ENCODE results near the gene MRNIP. TPM values are rescaled to one million over a fixed set of nuclear protein-coding genes. Genes with fewer than 3 reads are reported as not detected.
"Not testable (repeated sequence)": the region's sequence is repeated elsewhere in the genome, so short reads cannot be mapped to it uniquely, and the experiment has no call there.

MRNIP gene
- total RNA-seq, 3 donors from 2014 or later, result 14.9 to 16.1 (median 16.0) TPM

DNA sequence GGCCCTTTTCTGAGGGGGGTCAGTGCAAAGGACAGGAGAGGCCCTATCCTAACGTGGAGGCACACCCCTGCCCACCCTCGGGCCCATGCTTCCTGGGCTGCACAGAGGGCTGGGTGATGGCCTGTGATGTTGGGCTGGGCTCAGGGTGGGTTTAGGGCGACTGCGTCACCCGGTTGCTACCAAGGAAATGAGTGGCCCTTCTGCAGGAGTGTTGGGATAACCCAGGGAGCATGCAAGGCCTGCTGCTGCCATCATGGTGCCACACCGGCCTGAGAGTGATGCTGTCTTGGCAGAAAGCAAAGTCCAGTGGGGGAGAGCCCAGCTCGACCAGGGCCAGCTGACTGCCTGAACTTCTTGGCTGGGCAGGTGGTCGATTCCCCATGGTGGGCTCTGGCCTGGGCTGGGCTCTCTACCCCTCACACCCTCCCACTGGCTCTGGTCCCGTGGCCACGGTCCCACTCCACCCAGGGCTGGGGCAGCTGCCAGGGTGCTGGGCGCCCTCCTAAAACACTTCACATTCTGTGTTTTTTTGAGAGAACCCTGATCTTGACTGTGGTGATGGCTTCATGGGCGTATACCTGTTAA lies 21.5 kb upstream of the MRNIP start:
- Mint-ChIP-seq H3K9me3 (peaks cover 11% of the 10 kb centered on the region), H3K27me3 (ENCODE audit: low read depth) (no peaks in the 10 kb centered on the region), H3K36me3 (ENCODE audit: insufficient read depth) (peaks cover 37% of the 10 kb centered on the region), H3K4me1 (ENCODE audit: low read depth) (no peaks in the 10 kb centered on the region), H3K4me3 (no peak overlapping the region)
- ATAC-seq (no peak), DNase-seq (no peak)

GRCh38 chr5:179879690-179880010 lies 21.0 kb upstream of the MRNIP start:
- no peaks in the 10 kb centered on the region for H3K4me1 Mint-ChIP-seq (ENCODE audit: low read depth)
- H3K36me3 Mint-ChIP-seq (ENCODE audit: insufficient read depth), result peaks cover 34% of the 10 kb centered on the region
- ATAC-seq (no peak), DNase-seq (no peak)
- no peak overlapping the region for H3K4me3 Mint-ChIP-seq
- H3K9me3 Mint-ChIP-seq, result peaks cover 7% of the 10 kb centered on the region
- no peaks in the 10 kb centered on the region for H3K27me3 Mint-ChIP-seq (ENCODE audit: low read depth)

DNA sequence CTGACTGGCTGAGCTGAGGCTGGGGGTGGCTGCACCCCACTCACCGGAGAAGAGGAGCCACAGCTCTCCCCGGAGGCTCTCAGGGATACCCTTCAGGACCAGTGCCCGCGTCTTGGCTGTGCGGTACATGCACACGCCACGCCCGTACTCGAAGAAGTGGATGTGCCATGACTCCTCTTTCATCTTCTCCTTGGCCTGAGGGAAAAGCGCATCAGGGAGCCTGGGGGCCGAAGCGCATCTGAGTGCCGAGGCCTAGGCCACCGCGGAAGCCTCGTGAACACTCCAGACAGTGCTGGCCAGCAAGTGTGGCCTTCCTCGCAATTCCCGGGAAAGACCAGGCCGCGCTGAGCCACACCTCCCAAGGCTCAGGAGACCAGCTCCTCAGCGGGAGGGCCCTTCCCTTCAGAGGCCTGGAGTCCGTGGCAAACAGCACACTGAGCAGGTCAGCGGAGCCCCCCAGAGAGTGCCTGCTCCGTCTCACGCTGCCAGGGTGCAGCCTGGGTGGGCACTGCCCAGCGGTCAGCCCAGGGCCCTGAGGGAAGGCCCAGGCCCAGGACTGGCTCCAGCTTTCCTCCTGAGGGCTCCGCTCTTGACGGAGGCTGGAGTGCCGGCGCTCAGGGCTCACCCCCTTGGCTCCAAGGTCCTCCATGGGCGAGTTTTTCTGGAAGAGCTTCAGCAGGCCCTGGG lies 20.5 kb upstream of the MRNIP start:
- peaks cover 7% of the 10 kb centered on the region for H3K9me3 Mint-ChIP-seq
- DNase-seq (no peak), ATAC-seq (no peak)
- H3K4me3 Mint-ChIP-seq, result no peak overlapping the region
- H3K4me1 Mint-ChIP-seq (ENCODE audit: low read depth), result no peaks in the 10 kb centered on the region
- H3K36me3 Mint-ChIP-seq (ENCODE audit: insufficient read depth), result peaks cover 29% of the 10 kb centered on the region
- H3K27me3 Mint-ChIP-seq (ENCODE audit: low read depth), result no peaks in the 10 kb centered on the region

DNA sequence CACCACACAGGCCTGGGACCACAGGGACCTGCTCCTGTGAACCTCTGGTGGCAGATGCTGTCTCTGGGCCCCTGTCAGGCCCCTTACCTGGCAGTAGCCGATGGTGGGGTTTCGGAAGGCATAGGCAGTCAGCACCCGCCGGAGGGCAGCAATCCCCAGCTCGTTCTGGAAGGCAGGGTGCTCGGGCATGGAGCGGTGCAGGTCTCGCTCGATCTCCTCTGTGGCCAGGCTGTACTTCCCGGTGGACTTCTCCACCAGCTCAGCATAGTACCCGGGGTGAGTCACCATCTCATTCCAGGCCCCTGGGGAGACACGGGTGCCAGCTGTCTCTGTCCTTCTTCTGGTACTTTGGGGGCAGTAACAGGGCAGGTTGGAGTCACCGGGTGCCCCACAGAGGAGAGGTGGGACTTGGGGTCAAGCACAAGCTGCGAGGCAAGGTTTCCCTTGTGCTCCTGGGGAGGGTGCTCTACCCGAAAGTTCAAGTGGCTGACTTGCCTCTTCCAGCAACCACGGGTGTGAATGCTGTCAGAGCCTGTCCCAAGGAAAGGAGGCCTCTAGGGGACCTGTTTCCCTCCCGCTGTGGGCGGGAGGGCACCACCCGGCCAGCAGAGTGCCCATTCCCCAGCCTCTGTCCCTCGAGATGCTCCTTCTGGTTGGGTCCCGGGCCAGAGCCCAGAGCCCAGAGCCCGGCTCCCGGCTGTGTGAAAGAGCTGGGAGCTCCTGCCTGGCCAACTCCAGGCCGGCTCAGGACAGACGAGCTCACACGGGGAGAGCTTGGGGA lies 19.8 kb upstream of the MRNIP start:
- Mint-ChIP-seq H3K27me3 (ENCODE audit: low read depth) (no peaks in the 10 kb centered on the region), H3K9me3 (peaks cover 3% of the 10 kb centered on the region), H3K4me3 (no peak overlapping the region), H3K36me3 (ENCODE audit: insufficient read depth) (peaks cover 24% of the 10 kb centered on the region), H3K4me1 (ENCODE audit: low read depth) (no peaks in the 10 kb centered on the region)
- ATAC-seq, result no peak
- no peak for DNase-seq

- Mint-ChIP-seq H3K27me3 (ENCODE audit: low read depth) (no peaks in the 10 kb centered on the region), H3K36me3 (ENCODE audit: insufficient read depth) (peaks cover 17% of the 10 kb centered on the region), H3K9me3 (no peaks in the 10 kb centered on the region), H3K4me1 (ENCODE audit: low read depth) (no peaks in the 10 kb centered on the region), H3K4me3 (no peak overlapping the region)
- no peak for ATAC-seq
- no peak for DNase-seq
Measured at GRCh38 chr5:179876610-179876952, 18.0 kb upstream of the MRNIP start.

GRCh38 chr5:179875741-179876609 lies 17.4 kb upstream of the MRNIP start:
- H3K9me3 Mint-ChIP-seq, result no peaks in the 10 kb centered on the region
- H3K27me3 Mint-ChIP-seq (ENCODE audit: low read depth), result no peaks in the 10 kb centered on the region
- ATAC-seq (no peak), DNase-seq (no peak)
- peaks cover 21% of the 10 kb centered on the region for H3K36me3 Mint-ChIP-seq (ENCODE audit: insufficient read depth)
- H3K4me3 Mint-ChIP-seq, result no peak overlapping the region
- H3K4me1 Mint-ChIP-seq (ENCODE audit: low read depth), result no peaks in the 10 kb centered on the region

GRCh38 chr5:179874536-179875292 lies 16.1 kb upstream of the MRNIP start:
- Mint-ChIP-seq H3K36me3 (ENCODE audit: insufficient read depth) (peaks cover 21% of the 10 kb centered on the region), H3K9me3 (no peaks in the 10 kb centered on the region), H3K27me3 (ENCODE audit: low read depth) (no peaks in the 10 kb centered on the region), H3K4me1 (ENCODE audit: low read depth) (no peaks in the 10 kb centered on the region), H3K4me3 (no peak overlapping the region)
- DNase-seq (no peak), ATAC-seq (no peak)

GRCh38 chr5:179874136-179874535 lies 15.5 kb upstream of the MRNIP start:
- ATAC-seq, result no peak
- Mint-ChIP-seq H3K4me1 (ENCODE audit: low read depth) (no peaks in the 10 kb centered on the region), H3K9me3 (no peaks in the 10 kb centered on the region), H3K27me3 (ENCODE audit: low read depth) (no peaks in the 10 kb centered on the region), H3K36me3 (ENCODE audit: insufficient read depth) (peaks cover 21% of the 10 kb centered on the region), H3K4me3 (no peak overlapping the region)
- DNase-seq, result no peak

DNA sequence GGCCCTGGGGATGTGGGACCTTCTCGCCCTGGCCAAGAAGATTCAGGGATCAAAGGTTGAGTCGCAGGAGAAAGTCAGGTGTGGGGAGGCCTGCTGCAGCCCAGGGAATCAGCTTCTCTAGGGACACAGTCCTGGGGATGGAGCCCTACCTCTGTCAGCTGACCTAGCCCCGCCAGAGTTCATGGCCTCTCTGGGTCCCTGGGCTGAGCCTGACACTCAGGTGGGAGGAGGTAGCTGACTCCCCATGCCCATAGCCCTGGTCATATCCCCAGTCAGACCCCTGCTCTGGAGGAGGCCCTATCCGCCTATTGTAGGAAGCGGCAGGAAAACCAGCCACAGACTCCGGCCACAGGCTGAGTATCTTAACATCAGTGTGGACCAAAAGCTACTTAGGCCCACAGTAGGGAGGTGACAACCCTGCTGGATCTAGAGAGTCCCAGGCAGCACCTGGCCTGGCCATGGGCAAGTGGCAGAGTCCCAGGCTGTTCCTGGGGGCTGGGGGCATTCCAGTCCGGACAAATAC lies 15.0 kb upstream of the MRNIP start:
- Mint-ChIP-seq H3K4me1 (ENCODE audit: low read depth) (no peaks in the 10 kb centered on the region), H3K36me3 (ENCODE audit: insufficient read depth) (peaks cover 19% of the 10 kb centered on the region), H3K27me3 (ENCODE audit: low read depth) (no peaks in the 10 kb centered on the region), H3K9me3 (no peaks in the 10 kb centered on the region), H3K4me3 (no peak overlapping the region)
- DNase-seq (no peak), ATAC-seq (no peak)

GRCh38 chr5:179872828-179873575 lies 14.4 kb upstream of the MRNIP start:
- H3K4me1 Mint-ChIP-seq (ENCODE audit: low read depth), result no peaks in the 10 kb centered on the region
- H3K4me3 Mint-ChIP-seq, result no peak overlapping the region
- no peak for DNase-seq
- no peaks in the 10 kb centered on the region for H3K27me3 Mint-ChIP-seq (ENCODE audit: low read depth)
- H3K9me3 Mint-ChIP-seq, result no peaks in the 10 kb centered on the region
- peaks cover 21% of the 10 kb centered on the region for H3K36me3 Mint-ChIP-seq (ENCODE audit: insufficient read depth)
- ATAC-seq, result no peak

DNA sequence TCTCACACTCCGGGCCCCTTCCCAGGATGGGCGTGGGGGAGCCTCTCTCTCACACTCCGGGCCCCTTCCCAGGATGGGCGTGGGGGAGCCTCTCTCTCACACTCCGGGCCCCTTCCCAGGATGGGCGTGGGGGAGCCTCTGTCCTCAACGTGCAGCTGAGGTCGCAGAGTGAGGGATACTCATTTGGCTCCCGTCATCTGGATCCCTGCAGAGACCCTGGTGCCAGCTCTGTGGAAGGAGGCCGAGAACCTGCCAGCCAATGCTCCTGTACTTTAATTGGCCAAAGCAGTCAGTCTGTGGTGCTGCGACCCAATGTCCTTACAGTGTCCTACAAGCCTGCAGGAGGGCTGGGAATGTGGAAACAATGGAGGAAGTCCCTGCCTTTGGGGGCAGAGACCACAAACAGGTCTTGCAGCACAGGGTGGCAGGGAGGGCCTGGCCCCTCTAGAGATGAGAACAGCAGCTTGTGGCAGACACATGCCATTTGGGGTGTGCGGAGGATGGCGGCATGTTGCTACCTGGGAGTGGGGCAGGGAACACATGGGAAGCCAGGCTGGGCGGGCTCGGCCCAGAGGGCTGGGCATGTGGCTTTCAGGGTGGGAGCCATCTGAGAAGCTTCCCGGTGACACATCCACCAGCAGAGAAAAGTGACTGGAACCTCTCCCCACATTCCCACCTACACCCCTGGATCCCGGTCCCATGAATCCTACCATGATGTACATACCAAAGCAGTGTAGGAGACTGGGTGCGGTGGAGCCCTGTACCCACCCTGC lies 13.6 kb upstream of the MRNIP start:
- Mint-ChIP-seq H3K9me3 (no peaks in the 10 kb centered on the region), H3K27me3 (ENCODE audit: low read depth) (no peaks in the 10 kb centered on the region), H3K4me3 (no peak overlapping the region), H3K36me3 (ENCODE audit: insufficient read depth) (peaks cover 17% of the 10 kb centered on the region), H3K4me1 (ENCODE audit: low read depth) (no peaks in the 10 kb centered on the region)
- no peak for DNase-seq
- ATAC-seq, result no peak

GRCh38 chr5:179871533-179871932 lies 12.9 kb upstream of the MRNIP start:
- not testable (repeated sequence) for H3K27me3 Mint-ChIP-seq (ENCODE audit: low read depth); H3K4me3 Mint-ChIP-seq; H3K9me3 Mint-ChIP-seq; ATAC-seq; DNase-seq; H3K4me1 Mint-ChIP-seq (ENCODE audit: low read depth)
- peaks cover 15% of the 10 kb centered on the region for H3K36me3 Mint-ChIP-seq (ENCODE audit: insufficient read depth)

DNA sequence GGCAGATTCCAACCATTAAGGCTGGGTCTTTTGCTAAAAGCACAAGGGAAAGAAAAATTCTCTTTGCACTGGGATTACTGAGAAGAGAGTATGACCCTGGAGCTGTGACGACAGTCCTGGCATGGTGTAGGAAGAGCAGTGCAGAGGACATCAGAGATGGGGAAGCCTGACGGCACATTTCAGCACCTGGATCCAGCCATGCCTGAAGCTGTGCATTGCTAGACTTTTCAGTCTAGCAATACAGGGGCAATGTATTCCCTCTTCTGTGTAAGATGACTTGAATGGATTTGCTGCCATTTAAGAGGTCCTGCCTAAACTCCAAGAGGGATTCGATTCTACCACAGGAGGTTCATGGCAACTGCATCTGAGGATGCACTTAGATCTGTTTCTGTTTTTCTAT lies 12.3 kb upstream of the MRNIP start:
- Mint-ChIP-seq H3K4me3 (no peak overlapping the region), H3K27me3 (ENCODE audit: low read depth) (no peaks in the 10 kb centered on the region), H3K4me1 (ENCODE audit: low read depth) (peaks cover 2% of the 10 kb centered on the region), H3K36me3 (ENCODE audit: insufficient read depth) (peaks cover 12% of the 10 kb centered on the region), H3K9me3 (no peaks in the 10 kb centered on the region)
- no peak for ATAC-seq
- DNase-seq, result no peak

All from activated T-cell treated with anti-CD3 and anti-CD28 coated beads, Interleukin-2, amount 50 U/mL, for 4 hours (primary cell).